Endothelial cell of umbilical vein (primary cell): Measurements from ENCODE around the gene C5orf15. TPM values are rescaled to one million over a fixed set of nuclear protein-coding genes. Genes with fewer than 3 reads are reported as not detected.

Experiments
- BruUV-seq: library from RNA; stranded (reverse); fragments of 400-500 nt; replicated peaks from 2 replicates; lab custom pipeline; 2021; lab: Mats Ljungman, UMichigan
- CTCF ChIA-PET: fragments of 300-600, 350-600 bp; sonication (Branson Sonifier 250); formaldehyde crosslinking; loops from one replicate; lab custom pipeline; 2021; ENCODE audit warnings: antibody characterized with exemption, inconsistent platforms; lab: Charles Lee
- POLR2A ChIA-PET: fragments of 300-600, 350-600 bp; sonication (Branson Sonifier 250); formaldehyde crosslinking; loops from one replicate; lab custom pipeline; 2021; ENCODE audit warnings: antibody characterized with exemption, inconsistent platforms; lab: Charles Lee
- DNase-seq: peaks from one replicate; pipeline ENCODE4 v3.0.0-alpha.2; 2011; ENCODE audit warnings: low read depth, low spot score
- FAIRE-seq: peaks from 2 replicates; lab custom pipeline; 2011; peaks lifted over from hg19 to GRCh38; lab: Jason Lieb, UNC
- H2AFZ ChIP-seq: 2 replicates; pipeline ENCODE4 v1.6.0; 2012; ENCODE audit warnings: low read depth, low read length, control low read depth, inconsistent platforms
- H3K27ac ChIP-seq: 2 replicates; pipeline ENCODE4 v1.5.1; 2011; ENCODE audit warnings: low read depth, mild to moderate bottlenecking, control low read depth, low read length, moderate library complexity; ENCODE audit not compliant: insufficient read depth
- H3K27me3 ChIP-seq, 2 experiments: 2 replicates each; pipeline versions ENCODE4 v1.6.0 to v1.6.1; 2011; ENCODE audit warnings: low read length in 2 of 2, mixed read lengths in 1 of 2; ENCODE audit not compliant: control insufficient read depth in 2 of 2, insufficient read depth in 2 of 2
- H3K36me3 ChIP-seq, 2 experiments: 2 replicates in 1 of 2; 3 replicates in 1 of 2; pipeline ENCODE4 v1.5.1; 2011; ENCODE audit warnings: low read length in 2 of 2, mild to moderate bottlenecking in 1 of 2, moderate library complexity in 1 of 2; ENCODE audit not compliant: control insufficient read depth in 2 of 2, insufficient read depth in 2 of 2; ENCODE audit errors: extremely low read depth in 1 of 2
- H3K4me1 ChIP-seq: 3 replicates; pipeline ENCODE4 v1.5.1; 2011; ENCODE audit warnings: mild to moderate bottlenecking, low read length; ENCODE audit not compliant: control insufficient read depth, insufficient read depth; ENCODE audit errors: extremely low read depth
- H3K4me2 ChIP-seq: 2 replicates; pipeline ENCODE4 v1.6.1; 2011; ENCODE audit warnings: low read length, control low read depth, mixed read lengths; ENCODE audit not compliant: insufficient read depth
- H3K4me3 ChIP-seq, 3 experiments: fragments of 200-600 bp in 1 of 3; sonication (generic), shearing (Covaris generic) in 1 of 3; replicated peaks in 1 of 3; 2 replicates each; pipeline ENCODE4 v1.5.1; 2011 to 2016; ENCODE audit warnings: control low read depth in 3 of 3, low read length in 3 of 3, mild to moderate bottlenecking in 2 of 3, inconsistent platforms in 1 of 3, low read depth in 1 of 3, moderate library complexity in 1 of 3; ENCODE audit not compliant: insufficient read depth in 1 of 3
- H3K79me2 ChIP-seq: 2 replicates; pipeline ENCODE4 v1.6.0; 2012; ENCODE audit warnings: low read length, inconsistent platforms; ENCODE audit not compliant: control insufficient read depth, insufficient read depth
- H3K9ac ChIP-seq: replicated peaks from 2 replicates; pipeline ENCODE3; 2011; ENCODE audit warnings: low read length, control low read depth; ENCODE audit not compliant: insufficient read depth; ENCODE audit errors: extremely low read depth
- H3K9me1 ChIP-seq: replicated peaks from 3 replicates; pipeline ENCODE4 v1.6.0; 2011; ENCODE audit warnings: mild to moderate bottlenecking, low read length; ENCODE audit not compliant: control insufficient read depth, insufficient read depth; ENCODE audit errors: extremely low read depth
- H3K9me3 ChIP-seq: replicated peaks from 2 replicates; pipeline ENCODE4 v1.5.1; 2012; ENCODE audit warnings: low read length, inconsistent platforms; ENCODE audit not compliant: control insufficient read depth, insufficient read depth
- H4K20me1 ChIP-seq: replicated peaks from 2 replicates; pipeline ENCODE3; 2011; ENCODE audit warnings: mild to moderate bottlenecking, low read length; ENCODE audit not compliant: control insufficient read depth, insufficient read depth; ENCODE audit errors: extremely low read depth
- EZH2 ChIP-seq: IDR thresholded peaks from 2 replicates; pipeline ENCODE4 v1.6.1; 2012; ENCODE audit warnings: borderline replicate concordance, low read depth, mild to moderate bottlenecking, moderate library complexity, low read length, inconsistent platforms; ENCODE audit not compliant: severe bottlenecking
- FOS ChIP-seq: IDR thresholded peaks from 2 replicates; pipeline ENCODE4 v1.6.1; 2011; ENCODE audit warnings: mild to moderate bottlenecking, low read length, moderate library complexity, borderline replicate concordance; ENCODE audit not compliant: insufficient read depth
- GATA2 ChIP-seq: IDR thresholded peaks from 2 replicates; pipeline ENCODE4 v1.7.0; 2011; ENCODE audit warnings: low read depth, mild to moderate bottlenecking, moderate library complexity, mixed read lengths, low read length; ENCODE audit not compliant: insufficient read length, insufficient read depth
- JUN ChIP-seq: IDR thresholded peaks from 2 replicates; pipeline ENCODE4 v1.6.1; 2011; ENCODE audit warnings: borderline replicate concordance, low read depth; ENCODE audit not compliant: insufficient read length, insufficient read depth
- MYC ChIP-seq: IDR thresholded peaks from one replicate; pipeline ENCODE4 v1.6.1; 2011; ENCODE audit warnings: mild to moderate bottlenecking, low read depth, low read length
- POLR2A ChIP-seq: IDR thresholded peaks from 2 replicates; pipeline ENCODE4 v1.6.1; 2012; ENCODE audit warnings: low read depth, mild to moderate bottlenecking, control low read depth, low read length
- POLR2AphosphoS5 ChIP-seq: IDR thresholded peaks from 2 replicates; pipeline ENCODE4 v1.6.1; 2012; ENCODE audit warnings: low read depth, mild to moderate bottlenecking, control low read depth, low read length, moderate library complexity; ENCODE audit not compliant: insufficient read depth
- dilution Hi-C: fragments of 300-500 bp; cut with MboI; formaldehyde crosslinking; loops from one replicate; pipeline ENCODE4 v1.15.0; 2019; ENCODE audit warnings: low sequenced_read_pairs; ENCODE audit not compliant: extremely low pct_ligation_motif_present
- intact Hi-C: fragments of 100-400 bp; cut with micrococcal nuclease; formaldehyde crosslinking; loops from one replicate; pipeline ENCODE4 v1.10.0; 2022
- polyA plus RNA-seq, 4 experiments: library from polyadenylated mRNA; depleted of rRNA in 3 of 4; stranded (reverse) in 3 of 4; unstranded in 1 of 4; fragments of >200 nt; gene quantifications; 2 replicates each; pipeline versions ENCODE4 v1.2.1 to v1.2.3, GENCODE V29; 2011 to 2012; ENCODE audit warnings: missing spikeins in 1 of 4
- total RNA-seq: library from RNA; stranded (reverse); gene quantifications from 2 replicates; pipeline ENCODE4 v1.2.3, GENCODE V29; 2021
- TF ChIP-seq, protein P1 (sequence below), 2 donors: IDR thresholded peaks; 1 replicate in 1 of 2; 2 replicates in 1 of 2; pipeline ENCODE4 v1.5.1; 2011; ENCODE audit warnings: low read length in 2 of 2, mild to moderate bottlenecking in 2 of 2, moderate library complexity in 2 of 2, control low read depth in 1 of 2, inconsistent platforms in 1 of 2, low read depth in 1 of 2; ENCODE audit not compliant: insufficient read depth in 1 of 2; ENCODE audit errors: extremely low read depth in 1 of 2
- TF ChIP-seq, protein P2 (sequence below): IDR thresholded peaks from 2 replicates; pipeline ENCODE4 v1.6.1; 2011; ENCODE audit not compliant: insufficient read depth, insufficient read length

C5orf15 gene
- total and polyA plus RNA-seq, 2 donors (not counting 3 experiments of a cell fraction or from before 2014, with no cell fraction given), result 25.3 to 45.4 TPM

DNA sequence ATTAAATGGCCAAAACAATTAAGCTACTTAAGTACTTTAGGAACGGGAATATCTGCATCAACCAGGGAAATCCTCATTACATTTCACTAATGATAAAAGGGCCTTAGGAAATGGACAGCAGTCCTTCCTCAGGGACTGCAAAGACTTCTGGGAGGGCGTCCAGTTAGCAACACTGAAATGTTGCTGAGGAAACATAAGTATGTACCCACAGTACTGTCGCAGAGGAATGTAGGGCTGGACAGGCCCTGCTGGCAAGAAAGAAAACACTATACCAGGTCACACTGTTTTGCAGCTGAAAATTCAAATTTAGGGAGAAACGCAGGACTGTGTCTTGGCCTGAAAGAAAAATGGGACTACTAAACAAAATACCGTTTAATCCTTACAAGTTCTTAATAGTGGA, 1.3 kb downstream of the C5orf15 start:
- H3K9me3 ChIP-seq, result no peaks in the 10 kb centered on the region
- H3K9me1 ChIP-seq, result no peaks in the 10 kb centered on the region
- no peak for DNase-seq
- no peak for FAIRE-seq
- peak overlapping the region; percentile 85 for H3K4me2 ChIP-seq
- TF ChIP-seq POLR2A (no peak), JUN (no peak), POLR2AphosphoS5 (no peak), EZH2 (no peak), MYC (no peak), FOS (no peak), GATA2 (no peak)
- TF ChIP-seq, protein P1, sequence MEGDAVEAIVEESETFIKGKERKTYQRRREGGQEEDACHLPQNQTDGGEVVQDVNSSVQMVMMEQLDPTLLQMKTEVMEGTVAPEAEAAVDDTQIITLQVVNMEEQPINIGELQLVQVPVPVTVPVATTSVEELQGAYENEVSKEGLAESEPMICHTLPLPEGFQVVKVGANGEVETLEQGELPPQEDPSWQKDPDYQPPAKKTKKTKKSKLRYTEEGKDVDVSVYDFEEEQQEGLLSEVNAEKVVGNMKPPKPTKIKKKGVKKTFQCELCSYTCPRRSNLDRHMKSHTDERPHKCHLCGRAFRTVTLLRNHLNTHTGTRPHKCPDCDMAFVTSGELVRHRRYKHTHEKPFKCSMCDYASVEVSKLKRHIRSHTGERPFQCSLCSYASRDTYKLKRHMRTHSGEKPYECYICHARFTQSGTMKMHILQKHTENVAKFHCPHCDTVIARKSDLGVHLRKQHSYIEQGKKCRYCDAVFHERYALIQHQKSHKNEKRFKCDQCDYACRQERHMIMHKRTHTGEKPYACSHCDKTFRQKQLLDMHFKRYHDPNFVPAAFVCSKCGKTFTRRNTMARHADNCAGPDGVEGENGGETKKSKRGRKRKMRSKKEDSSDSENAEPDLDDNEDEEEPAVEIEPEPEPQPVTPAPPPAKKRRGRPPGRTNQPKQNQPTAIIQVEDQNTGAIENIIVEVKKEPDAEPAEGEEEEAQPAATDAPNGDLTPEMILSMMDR (IDR thresholded peaks at IDR 0.05; ENCODE audit: extremely low read depth in 1 of 2, insufficient read depth in 1 of 2, low read depth in 1 of 2, low read length in 2 of 2), result no peak
- TF ChIP-seq, protein P2, sequence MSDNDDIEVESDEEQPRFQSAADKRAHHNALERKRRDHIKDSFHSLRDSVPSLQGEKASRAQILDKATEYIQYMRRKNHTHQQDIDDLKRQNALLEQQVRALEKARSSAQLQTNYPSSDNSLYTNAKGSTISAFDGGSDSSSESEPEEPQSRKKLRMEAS, result no peak
- H3K27me3 ChIP-seq, result no peaks in the 10 kb centered on the region
- peaks cover 1 to 2% of the 10 kb centered on the region in 2 experiments for H3K36me3 ChIP-seq
- no peak overlapping the region for H3K27ac ChIP-seq
- peaks cover 10% of the 10 kb centered on the region for H3K4me1 ChIP-seq
- ChIA-PET CTCF (interaction anchor here (1.2 kb wide), 1 partner anchor 15 kb away, joined by 3 read pairs; no protein-coding TSS in a partner anchor), POLR2A (interaction anchor here (0.6 kb wide), 1 partner anchor 493 kb away, joined by 3 read pairs; no protein-coding TSS in a partner anchor)
- dilution Hi-C loops (no loop called here), intact Hi-C loops (no loop called here)
- peak overlapping the region in 1 of 3 experiments; percentile 86 for H3K4me3 ChIP-seq
- no peak overlapping the region for H2AFZ ChIP-seq
- peaks cover 46% of the 10 kb centered on the region for H3K79me2 ChIP-seq
- TSS peak; percentile 15 for BruUV-seq
- no peak overlapping the region for H3K9ac ChIP-seq
- H4K20me1 ChIP-seq, result no peaks in the 10 kb centered on the region
